ENCODE data around the gene OPCML.

DNA sequence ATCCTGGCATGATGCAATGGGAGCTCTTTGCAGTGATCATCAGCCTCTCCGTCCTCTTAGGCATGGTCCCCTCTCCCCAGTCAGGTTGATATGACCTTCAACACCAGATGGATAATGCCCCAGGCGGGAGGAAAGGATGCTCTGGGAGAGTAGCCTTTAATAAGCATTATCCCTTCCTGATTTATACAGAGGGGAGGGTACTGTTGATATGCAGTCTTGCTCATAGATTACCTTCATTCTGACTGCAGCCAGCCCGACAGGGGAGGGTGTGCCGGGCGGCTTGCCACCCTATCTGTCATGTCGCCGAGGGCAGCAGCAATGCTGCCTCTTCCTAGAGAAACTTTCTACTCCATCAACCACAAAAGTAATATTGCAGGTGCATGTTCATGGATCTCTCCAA is 497.4 kb downstream of the OPCML start:
- TF ChIP-seq, protein P1, sequence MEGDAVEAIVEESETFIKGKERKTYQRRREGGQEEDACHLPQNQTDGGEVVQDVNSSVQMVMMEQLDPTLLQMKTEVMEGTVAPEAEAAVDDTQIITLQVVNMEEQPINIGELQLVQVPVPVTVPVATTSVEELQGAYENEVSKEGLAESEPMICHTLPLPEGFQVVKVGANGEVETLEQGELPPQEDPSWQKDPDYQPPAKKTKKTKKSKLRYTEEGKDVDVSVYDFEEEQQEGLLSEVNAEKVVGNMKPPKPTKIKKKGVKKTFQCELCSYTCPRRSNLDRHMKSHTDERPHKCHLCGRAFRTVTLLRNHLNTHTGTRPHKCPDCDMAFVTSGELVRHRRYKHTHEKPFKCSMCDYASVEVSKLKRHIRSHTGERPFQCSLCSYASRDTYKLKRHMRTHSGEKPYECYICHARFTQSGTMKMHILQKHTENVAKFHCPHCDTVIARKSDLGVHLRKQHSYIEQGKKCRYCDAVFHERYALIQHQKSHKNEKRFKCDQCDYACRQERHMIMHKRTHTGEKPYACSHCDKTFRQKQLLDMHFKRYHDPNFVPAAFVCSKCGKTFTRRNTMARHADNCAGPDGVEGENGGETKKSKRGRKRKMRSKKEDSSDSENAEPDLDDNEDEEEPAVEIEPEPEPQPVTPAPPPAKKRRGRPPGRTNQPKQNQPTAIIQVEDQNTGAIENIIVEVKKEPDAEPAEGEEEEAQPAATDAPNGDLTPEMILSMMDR (IDR thresholded peaks at IDR 0.05): no peak
- TF ChIP-seq POLR2A (IDR thresholded peaks at IDR 0.05) (no peak), POLR2AphosphoS5 (IDR thresholded peaks at IDR 0.05) (no peak)

Measured in prostate gland (tissue), 2 donors.